LNCAP (cell line): ENCODE results near the gene GEMIN7.

ENCODE experiments used
- TF ChIP-seq, protein P1 (sequence below): fragments of 450-650 bp; IDR thresholded peaks from 2 replicates; pipeline ENCODE4 v1.5.1; 2017; ENCODE audit warnings: mild to moderate bottlenecking

The GEMIN7 gene

DNA sequence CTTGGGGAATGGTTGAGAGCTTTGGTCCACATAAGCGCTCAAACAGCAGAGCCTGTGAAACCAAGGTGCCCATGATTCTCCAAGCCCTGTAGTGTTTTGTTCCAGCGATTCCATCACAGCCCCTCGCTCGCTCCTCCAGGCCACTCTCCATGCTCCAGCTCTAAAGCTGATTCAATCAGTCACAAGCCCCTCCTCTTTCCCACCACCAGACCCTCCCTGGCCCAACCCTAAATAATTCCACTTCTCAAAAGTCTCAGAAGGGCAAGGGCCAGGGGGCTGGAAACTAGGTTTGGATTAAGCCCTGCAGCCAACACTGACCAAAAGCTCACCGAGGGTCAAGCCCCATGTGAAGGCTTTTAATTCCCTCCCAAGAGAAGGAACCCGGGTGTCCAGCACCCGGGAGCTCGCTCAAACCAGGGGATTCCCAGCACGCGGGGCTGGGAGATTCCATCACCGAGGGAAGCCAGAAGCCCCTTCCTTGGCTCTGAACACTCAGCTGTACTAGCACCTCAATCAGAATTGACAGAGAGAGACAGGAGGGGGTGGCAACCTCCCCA lies 4.2 kb upstream of the GEMIN7 start:
- TF ChIP-seq, protein P1, sequence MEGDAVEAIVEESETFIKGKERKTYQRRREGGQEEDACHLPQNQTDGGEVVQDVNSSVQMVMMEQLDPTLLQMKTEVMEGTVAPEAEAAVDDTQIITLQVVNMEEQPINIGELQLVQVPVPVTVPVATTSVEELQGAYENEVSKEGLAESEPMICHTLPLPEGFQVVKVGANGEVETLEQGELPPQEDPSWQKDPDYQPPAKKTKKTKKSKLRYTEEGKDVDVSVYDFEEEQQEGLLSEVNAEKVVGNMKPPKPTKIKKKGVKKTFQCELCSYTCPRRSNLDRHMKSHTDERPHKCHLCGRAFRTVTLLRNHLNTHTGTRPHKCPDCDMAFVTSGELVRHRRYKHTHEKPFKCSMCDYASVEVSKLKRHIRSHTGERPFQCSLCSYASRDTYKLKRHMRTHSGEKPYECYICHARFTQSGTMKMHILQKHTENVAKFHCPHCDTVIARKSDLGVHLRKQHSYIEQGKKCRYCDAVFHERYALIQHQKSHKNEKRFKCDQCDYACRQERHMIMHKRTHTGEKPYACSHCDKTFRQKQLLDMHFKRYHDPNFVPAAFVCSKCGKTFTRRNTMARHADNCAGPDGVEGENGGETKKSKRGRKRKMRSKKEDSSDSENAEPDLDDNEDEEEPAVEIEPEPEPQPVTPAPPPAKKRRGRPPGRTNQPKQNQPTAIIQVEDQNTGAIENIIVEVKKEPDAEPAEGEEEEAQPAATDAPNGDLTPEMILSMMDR: no peak

DNA sequence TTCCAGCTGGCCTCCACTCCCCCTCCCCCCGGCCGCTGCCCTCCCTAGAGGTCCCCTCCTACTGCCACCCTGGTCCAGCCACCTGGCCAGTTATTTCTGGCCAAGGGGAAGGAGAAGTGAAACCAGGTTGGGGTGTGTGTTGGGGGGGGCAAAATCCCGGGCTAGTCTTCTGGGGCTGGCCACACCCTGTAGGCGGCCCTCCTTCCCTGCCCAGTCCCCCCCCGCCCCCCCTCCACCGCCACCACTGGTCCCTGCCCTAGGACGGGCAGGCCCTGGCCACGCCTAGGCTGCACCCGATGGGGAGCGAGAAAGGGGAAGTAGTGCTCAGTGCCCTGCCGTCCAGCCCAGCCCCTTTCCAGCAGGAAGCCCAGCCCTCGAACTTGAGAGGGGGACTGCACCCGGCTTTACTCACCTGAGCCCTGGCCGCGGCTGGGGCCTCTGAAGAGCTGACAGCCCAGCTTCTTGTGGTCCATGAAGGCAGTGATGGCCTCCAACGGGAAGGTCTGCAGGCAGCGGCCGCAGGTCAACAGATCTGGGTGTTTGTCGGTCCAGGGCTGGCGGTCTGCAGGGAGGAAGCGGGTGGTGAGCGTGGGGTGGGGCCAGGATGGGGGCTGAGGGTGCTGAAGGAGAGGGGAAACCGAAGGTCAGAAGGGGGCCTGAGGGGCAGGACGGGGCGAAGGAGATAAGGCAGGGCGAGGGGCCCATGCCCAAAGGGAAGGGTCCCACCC lies 3.6 kb upstream of the GEMIN7 start:
- TF ChIP-seq, protein P1: no peak

DNA sequence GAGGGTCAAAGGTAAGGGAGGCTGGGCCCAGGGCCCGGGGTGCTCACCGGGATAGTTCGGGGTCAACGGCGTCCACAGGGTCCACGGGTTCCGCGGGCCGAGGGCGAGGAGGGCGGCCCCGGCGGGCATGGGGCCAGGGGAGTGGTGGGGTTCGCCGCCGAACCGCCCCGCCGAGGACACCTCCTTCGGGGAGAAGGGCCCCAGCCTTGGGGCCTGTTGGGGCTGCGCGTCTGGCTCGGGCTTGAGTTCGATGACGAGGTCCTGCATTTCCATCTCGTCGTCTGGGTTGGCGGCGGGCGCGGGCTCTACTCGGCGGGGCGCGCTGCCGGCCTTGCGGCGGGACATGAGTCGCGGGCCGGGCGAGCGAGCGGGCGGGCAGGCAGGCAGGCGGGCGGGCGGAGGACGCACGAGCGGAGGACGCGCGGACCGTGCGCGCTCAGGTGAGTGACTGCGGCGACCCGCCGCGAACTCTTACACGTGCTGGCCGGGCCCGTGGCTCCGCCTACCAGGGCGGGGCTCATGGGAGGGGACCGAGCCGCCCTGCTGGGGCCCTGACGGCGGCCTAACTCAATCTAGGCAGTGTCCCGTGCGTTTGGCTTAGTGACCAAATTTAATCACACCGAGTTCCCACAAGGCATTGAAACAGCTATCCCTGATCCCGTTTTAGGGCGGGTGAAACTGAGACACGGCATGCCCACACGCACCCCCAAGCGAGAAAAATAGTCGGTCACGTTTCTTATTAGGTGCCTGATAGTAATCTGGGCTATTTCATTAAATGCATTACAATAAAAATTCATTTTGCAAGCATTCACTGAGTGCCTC lies 2.8 kb upstream of the GEMIN7 start, which contains the start of gene ZNF296:
Gene ZNF296, minus strand, starts transcription at position 450 of the 822 bp plus-strand sequence. Its CDS starts 105 bp downstream, at position 345.
- TF ChIP-seq, protein P1: no peak

DNA sequence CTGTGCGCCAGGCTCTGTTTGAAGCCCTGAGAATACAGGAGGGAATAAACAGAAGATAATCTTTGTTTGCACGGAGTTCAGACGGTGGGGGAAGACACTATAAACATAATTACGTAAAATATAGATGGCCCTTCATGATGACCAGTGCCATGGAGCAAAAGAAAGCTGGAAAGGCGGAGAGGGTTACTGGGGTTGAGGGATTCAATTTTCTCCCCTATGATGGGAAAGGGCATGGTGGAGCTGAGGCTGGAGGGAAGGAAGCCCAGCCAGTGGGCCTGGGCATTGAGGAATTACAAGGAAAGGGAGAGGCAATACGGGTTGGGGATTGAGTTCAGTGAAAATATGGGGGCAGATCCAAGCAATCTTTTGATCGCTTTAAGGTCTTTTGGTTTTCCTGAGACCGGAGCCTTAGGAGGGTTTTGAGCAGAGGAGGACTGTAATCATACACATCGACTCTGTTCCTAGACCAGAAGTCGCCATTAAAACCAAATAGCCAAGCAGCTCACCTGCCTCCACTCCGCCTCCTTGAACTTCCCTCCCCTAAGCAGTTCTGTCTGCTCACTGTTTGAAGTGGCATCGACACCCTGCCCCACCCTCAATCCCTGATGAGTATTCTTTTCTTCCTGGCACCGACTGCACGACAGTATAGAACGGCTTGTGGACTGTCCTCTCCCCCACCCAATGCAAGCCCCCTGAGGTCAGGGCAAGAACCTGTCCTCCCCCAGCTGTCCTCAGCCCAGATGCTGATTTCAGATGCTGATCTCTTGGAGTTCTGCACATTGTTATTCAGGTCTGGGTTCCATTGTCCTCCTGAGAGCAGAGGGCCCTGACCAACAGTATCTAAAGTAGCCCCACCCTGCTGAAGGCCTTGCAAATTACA lies 2.0 kb upstream of the GEMIN7 start:
- TF ChIP-seq, protein P1: no peak

DNA sequence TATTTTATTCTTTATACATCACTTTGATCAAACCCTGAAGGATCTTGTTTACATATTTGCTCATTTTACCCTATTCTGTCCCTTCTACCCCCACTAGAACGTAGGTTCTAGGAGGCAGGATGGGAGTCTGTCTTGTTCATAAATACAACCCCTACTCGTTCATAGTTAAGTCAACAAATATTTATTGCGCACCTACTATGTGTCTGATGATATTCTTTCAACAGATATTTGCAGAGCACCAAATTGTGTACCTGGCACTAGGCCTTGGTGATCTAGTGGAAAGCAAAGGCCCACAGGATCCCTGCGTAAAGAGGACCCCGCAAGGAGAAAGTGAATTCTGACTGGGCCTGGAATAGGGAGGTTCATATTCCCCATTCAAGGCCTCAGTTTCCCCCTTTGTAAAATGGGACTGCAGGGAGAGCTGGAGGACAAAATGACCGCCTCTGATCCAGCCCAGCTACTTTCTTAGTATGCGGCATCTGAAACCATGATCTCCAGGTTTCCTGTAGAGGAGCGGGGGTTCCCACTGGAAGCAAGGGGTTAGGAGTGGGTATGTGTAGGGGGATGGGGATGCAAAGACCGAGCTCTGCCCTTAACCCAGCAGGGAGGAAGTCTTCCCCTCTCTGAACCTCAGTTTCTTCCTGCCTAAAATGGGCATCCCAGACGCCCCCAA lies 534 bp upstream of the GEMIN7 start:
- TF ChIP-seq, protein P1: no peak

DNA sequence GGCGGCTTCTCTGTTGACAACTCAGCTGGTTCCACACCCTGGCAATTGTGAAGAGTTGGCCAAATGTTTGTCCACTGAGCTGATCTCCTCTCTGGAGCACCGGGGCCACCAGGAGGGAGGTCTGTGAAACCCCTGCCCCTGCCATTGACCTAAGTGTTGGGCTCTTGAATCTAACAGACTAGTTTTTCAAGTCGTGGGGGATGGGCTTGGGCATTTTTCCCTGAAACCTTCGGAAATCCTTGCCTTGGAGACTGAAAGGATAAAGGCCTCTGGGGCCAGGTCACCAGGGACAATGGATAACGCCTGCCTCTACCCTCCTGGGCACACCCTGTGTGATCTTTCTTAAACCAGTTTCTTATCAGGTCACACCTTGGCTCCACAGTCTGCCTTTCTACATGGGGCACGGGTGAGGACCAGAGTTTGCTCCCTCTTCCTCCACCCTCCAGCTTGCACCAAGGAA lies 881 bp downstream of the GEMIN7 start:
- TF ChIP-seq, protein P1: no peak
